Thyroid gland (tissue), 4 donors: ENCODE data around the gene ARHGEF26.

Source experiments
- CTCF ChIP-seq, 6 experiments: fragments of 200-600 bp in 3 of 6; fragments of 450-650 bp in 3 of 6; sonication (generic) in 3 of 6; IDR thresholded peaks; one replicate each; pipeline ENCODE4 v1.5.1; 2016 to 2019; ENCODE audit warnings: antibody characterized with exemption in 6 of 6, mild to moderate bottlenecking in 2 of 6, inconsistent platforms in 1 of 6, moderate library complexity in 1 of 6
- POLR2A ChIP-seq, 2 donors: fragments of 450-650 bp; IDR thresholded peaks; one replicate each; pipeline ENCODE4 v1.6.1; 2017; ENCODE audit warnings: antibody characterized with exemption in 2 of 2, mild to moderate bottlenecking in 2 of 2, moderate library complexity in 1 of 2

GRCh38 chr3:154125378-154126030 is 4.3 kb downstream of the ARHGEF26 start:
- TF ChIP-seq POLR2A (IDR thresholded peaks at IDR 0.05) (no peak), CTCF (IDR thresholded peaks at IDR 0.05) (no peak)
